Kidney (tissue), 14 donors: ENCODE data around the gene BCL2L15. TPM values are rescaled to one million over a fixed set of nuclear protein-coding genes. Genes with fewer than 3 reads are reported as not detected.

Experiments used
- DNase-seq, 5 donors: peaks; one replicate each; pipeline ENCODE4 v3.0.0-alpha.2; 2013 to 2020
- FAIRE-seq: peaks from 2 replicates; lab custom pipeline; 2012; peaks lifted over from hg19 to GRCh38; lab: Jason Lieb, UNC
- H3K27ac ChIP-seq, 2 donors: one replicate each; pipeline ENCODE4 v1.7.0; 2013; ENCODE audit warnings: low read depth in 2 of 2, low read length in 2 of 2, inconsistent platforms in 1 of 2
- H3K27me3 ChIP-seq: one replicate; pipeline ENCODE4 v1.7.1; 2013; ENCODE audit warnings: low read length, inconsistent platforms; ENCODE audit not compliant: control insufficient read depth, insufficient read depth
- H3K36me3 ChIP-seq, 3 donors: one replicate each; pipeline versions ENCODE4 v1.7.0 to v1.7.1; 2013; ENCODE audit warnings: low read length in 3 of 3, control low read depth in 1 of 3, inconsistent platforms in 1 of 3; ENCODE audit not compliant: insufficient read depth in 3 of 3, control insufficient read depth in 2 of 3
- H3K4me1 ChIP-seq, 3 donors: one replicate each; pipeline versions ENCODE4 v1.7.0 to v1.7.1; 2013; ENCODE audit warnings: low read length in 3 of 3, inconsistent platforms in 1 of 3, low read depth in 1 of 3; ENCODE audit not compliant: control insufficient read depth in 2 of 3, insufficient read depth in 2 of 3
- H3K4me3 ChIP-seq, 3 donors: one replicate each; pipeline versions ENCODE4 v1.7.0 to v1.8.1; 2013; ENCODE audit warnings: low read length in 3 of 3, control low read depth in 1 of 3, inconsistent platforms in 1 of 3
- H3K9ac ChIP-seq, 3 donors: one replicate each; pipeline versions ENCODE4 v1.7.0 to v1.7.1; 2013; ENCODE audit warnings: low read length in 3 of 3, control low read depth in 1 of 3, inconsistent platforms in 1 of 3
- H3K9me3 ChIP-seq, 3 donors: one replicate each; pipeline versions ENCODE4 v1.7.0 to v1.7.1; 2013; ENCODE audit warnings: low read length in 3 of 3, control low read depth in 1 of 3, inconsistent platforms in 1 of 3; ENCODE audit not compliant: control insufficient read depth in 2 of 3, insufficient read depth in 1 of 3
- intact Hi-C: fragments of 100-400 bp; cut with DNase I; formaldehyde crosslinking; loops from one replicate; pipeline ENCODE4 v1.11.1; 2022
- polyA plus RNA-seq: library from polyadenylated mRNA; stranded (reverse); fragments of 350-450 nt; fragmentation: Illumina TruSeq; extraction: RNeasy Lipid Tissue Mini Kit (QIAGEN cat#74804); gene quantifications from one replicate; pipeline ENCODE4 v1.2.3, GENCODE V29; 2014; ENCODE audit warnings: low read depth, low replicate concordance; ENCODE audit not compliant: insufficient read depth
- total RNA-seq: library from RNA; stranded (reverse); fragmentation: NEBNext Ultra II Directional; extraction: Animal tissue kit (Norgen Biotek cat#: 25700); gene quantifications from one replicate; pipeline ENCODE4 v1.2.1, GENCODE V29; 2021
- TF ChIP-seq, protein P1 (sequence below): IDR thresholded peaks from 3 replicates; pipeline ENCODE4 v1.5.1; 2012; ENCODE audit warnings: mild to moderate bottlenecking, moderate library complexity, borderline replicate concordance; ENCODE audit not compliant: insufficient read depth; ENCODE audit errors: extremely low read depth
- donor health status: control.
- donor health status: control.
- donor health status: control.
- donor health status: control.
- donor health status: control.
- donor health status: DM: yes; HTN: yes; CAD: no.
- donor health status: Normal renal cell carcinoma (clear cell type).

Gene BCL2L15
- total and polyA plus RNA-seq, 2 donors from 2014 or later = 2.2 to 34.3 TPM

DNA sequence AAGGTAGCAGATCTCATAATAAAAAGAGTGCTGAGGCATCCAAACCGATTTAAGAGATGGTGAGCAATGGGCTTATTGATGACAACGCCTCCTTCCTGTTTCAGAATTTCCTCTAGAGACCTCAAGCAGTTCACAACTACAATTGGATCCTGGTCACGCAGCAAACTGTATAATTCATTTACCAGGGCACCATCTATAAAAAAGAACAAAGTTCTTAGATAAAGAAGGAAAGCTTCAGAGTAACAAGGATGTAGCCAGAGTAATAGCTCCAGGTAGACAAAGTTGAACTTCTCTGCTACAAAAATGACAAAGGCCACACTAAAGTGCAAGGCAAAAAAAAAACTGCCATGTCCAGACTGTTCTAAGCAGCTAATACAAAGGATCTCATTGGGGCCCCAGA, 13.8 kb upstream of the BCL2L15 start:
- Histone ChIP-seq H3K9me3 (no peaks in the 10 kb centered on the region), H3K27ac (no peak overlapping the region), H3K9ac (no peak overlapping the region), H3K36me3 (peaks cover 10 to 26% (median 15%) of the 10 kb centered on the region in 3 donors), H3K4me3 (no peak overlapping the region), H3K27me3 (no peaks in the 10 kb centered on the region), H3K4me1 (peaks cover 0 to 11% (median 0%) of the 10 kb centered on the region in 3 donors)
- no peak for DNase-seq
- intact Hi-C loops = no loop called here
- no peak for FAIRE-seq
- TF ChIP-seq, protein P1, sequence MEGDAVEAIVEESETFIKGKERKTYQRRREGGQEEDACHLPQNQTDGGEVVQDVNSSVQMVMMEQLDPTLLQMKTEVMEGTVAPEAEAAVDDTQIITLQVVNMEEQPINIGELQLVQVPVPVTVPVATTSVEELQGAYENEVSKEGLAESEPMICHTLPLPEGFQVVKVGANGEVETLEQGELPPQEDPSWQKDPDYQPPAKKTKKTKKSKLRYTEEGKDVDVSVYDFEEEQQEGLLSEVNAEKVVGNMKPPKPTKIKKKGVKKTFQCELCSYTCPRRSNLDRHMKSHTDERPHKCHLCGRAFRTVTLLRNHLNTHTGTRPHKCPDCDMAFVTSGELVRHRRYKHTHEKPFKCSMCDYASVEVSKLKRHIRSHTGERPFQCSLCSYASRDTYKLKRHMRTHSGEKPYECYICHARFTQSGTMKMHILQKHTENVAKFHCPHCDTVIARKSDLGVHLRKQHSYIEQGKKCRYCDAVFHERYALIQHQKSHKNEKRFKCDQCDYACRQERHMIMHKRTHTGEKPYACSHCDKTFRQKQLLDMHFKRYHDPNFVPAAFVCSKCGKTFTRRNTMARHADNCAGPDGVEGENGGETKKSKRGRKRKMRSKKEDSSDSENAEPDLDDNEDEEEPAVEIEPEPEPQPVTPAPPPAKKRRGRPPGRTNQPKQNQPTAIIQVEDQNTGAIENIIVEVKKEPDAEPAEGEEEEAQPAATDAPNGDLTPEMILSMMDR = no peak

DNA sequence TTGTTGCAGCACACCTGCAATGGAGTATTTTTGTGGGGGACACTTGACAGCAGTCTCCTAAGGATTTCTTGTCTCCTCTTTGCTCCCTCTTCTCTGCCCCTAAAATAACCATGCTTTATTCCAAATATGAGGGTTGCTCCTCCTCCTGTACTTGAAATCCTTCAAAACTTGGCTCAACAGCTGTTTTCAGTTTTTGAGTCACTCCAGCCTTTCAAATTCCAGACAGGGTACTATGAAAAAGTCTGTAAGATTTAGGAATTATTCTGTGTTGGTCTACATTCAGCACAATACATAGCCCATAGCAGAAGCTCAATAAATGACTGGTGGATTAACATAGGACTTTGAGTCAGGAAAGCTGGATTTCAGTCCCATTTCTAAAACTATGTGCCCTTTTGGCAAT, 11.7 kb upstream of the BCL2L15 start:
- Histone ChIP-seq H3K4me1 (peaks cover 0 to 4% (median 0%) of the 10 kb centered on the region in 3 donors), H3K9ac (no peak overlapping the region), H3K9me3 (no peaks in the 10 kb centered on the region), H3K27me3 (no peaks in the 10 kb centered on the region), H3K4me3 (no peak overlapping the region), H3K36me3 (peaks cover 10 to 36% (median 23%) of the 10 kb centered on the region in 3 donors), H3K27ac (no peak overlapping the region)
- FAIRE-seq = no peak
- DNase-seq = no peak
- TF ChIP-seq, protein P1 = no peak
- intact Hi-C loops = no loop called here

DNA sequence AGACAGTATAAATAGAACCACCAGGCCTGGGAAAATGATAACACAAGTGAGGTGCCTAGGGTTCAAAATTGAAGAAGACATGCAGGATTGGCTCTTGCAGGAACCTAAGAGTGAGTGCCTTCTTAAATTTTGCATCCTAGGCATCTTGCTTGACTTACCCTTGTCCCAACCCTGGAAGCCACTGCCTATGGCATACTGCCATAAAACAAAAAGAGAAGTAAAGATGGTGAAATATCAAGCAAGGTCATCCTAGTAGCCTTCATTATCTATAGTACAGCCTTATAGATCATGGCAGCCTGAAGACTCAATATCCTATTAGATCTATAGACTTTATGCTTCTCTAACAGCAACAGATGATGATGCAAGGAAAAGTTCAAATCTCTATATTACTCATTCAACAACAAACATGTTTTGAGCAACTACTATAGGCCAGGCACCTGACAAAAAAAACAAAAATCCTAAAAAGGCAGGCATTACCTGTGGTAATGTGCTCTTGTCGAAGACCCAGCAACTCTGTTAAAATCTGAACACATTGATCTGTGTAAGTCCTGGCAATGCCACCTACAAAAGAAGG, 10.9 kb upstream of the BCL2L15 start:
- Histone ChIP-seq H3K9ac (no peak overlapping the region), H3K4me3 (no peak overlapping the region), H3K27ac (no peak overlapping the region), H3K4me1 (no peaks in the 10 kb centered on the region), H3K27me3 (no peaks in the 10 kb centered on the region), H3K9me3 (no peaks in the 10 kb centered on the region), H3K36me3 (peaks cover 10 to 36% (median 23%) of the 10 kb centered on the region in 3 donors)
- intact Hi-C loops = no loop called here
- TF ChIP-seq, protein P1 = no peak
- FAIRE-seq (no peak), DNase-seq (no peak)

DNA sequence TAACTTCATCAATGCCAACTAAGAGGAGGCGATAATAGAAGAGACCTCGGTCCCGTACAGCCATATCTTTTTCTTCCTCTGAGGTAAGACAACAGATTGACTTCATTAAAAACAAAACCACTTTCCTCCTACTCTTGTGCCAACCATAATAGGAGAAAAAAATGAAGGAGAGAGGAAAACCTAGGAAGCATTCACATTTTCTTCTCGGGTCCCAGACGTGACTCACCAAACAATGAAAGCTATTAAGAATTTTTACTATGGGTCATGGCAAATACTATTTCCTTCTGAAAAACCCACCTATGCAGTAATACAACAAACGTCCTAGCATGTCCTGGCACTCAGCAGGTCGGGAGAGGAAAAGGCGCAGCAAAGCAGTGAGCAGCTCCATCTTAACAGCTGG, 8.6 kb upstream of the BCL2L15 start:
- FAIRE-seq = no peak

More for the DNA sequence above, 8.6 kb upstream of the BCL2L15 start:
- Histone ChIP-seq H3K4me3 (no peak overlapping the region), H3K27ac (no peak overlapping the region), H3K27me3 (no peaks in the 10 kb centered on the region), H3K4me1 (no peaks in the 10 kb centered on the region), H3K9me3 (no peaks in the 10 kb centered on the region), H3K9ac (no peak overlapping the region), H3K36me3 (peaks cover 7 to 36% (median 23%) of the 10 kb centered on the region in 3 donors)
- intact Hi-C loops = no loop called here
- TF ChIP-seq, protein P1 = no peak
- no peak for DNase-seq
